Adrenal gland (tissue), 5 donors: Measurements from ENCODE around the gene CLIP1.
"Not testable (repeated sequence)": the region's sequence is repeated elsewhere in the genome, so short reads cannot be mapped to it uniquely, and the experiment has no call there.

Experiments
- CTCF ChIP-seq, 6 experiments: fragments of 450-650 bp in 4 of 6; fragments of 200-600 bp in 2 of 6; sonication (generic) in 1 of 6; IDR thresholded peaks; 1 replicate in 5 of 6; 2 replicates in 1 of 6; pipeline versions ENCODE4 v1.5.1 to v1.8.0; 2016 to 2021; ENCODE audit warnings: antibody characterized with exemption in 6 of 6, mild to moderate bottlenecking in 2 of 6, moderate library complexity in 1 of 6
- POLR2A ChIP-seq, 2 donors: fragments of 450-650 bp; IDR thresholded peaks; one replicate each; pipeline ENCODE4 v1.6.1; 2017; ENCODE audit warnings: antibody characterized with exemption in 2 of 2, mild to moderate bottlenecking in 2 of 2, moderate library complexity in 1 of 2
- donor health status: DM: no; HTN: no; CAD: no.

GRCh38 chr12:122438822-122439221 is 16.4 kb upstream of the CLIP1 start:
- not testable (repeated sequence) for TF ChIP-seq CTCF, POLR2A (IDR thresholded peaks at IDR 0.05)
